Neutrophil (primary cell): ENCODE results near the gene RPL29.

Experiments used
- H3K27ac ChIP-seq: fragments of 200-600 bp; sonication (generic); 2 replicates; pipeline ENCODE4 v1.5.1; 2016; ENCODE audit warnings: mild to moderate bottlenecking, moderate library complexity
- H3K27me3 ChIP-seq: fragments of 200-600 bp; sonication (generic); 2 replicates; pipeline ENCODE4 v1.6.0; 2016; ENCODE audit warnings: mild to moderate bottlenecking
- H3K36me3 ChIP-seq: fragments of 200-600 bp; sonication (generic); 2 replicates; pipeline ENCODE4 v1.5.1; 2017
- H3K4me1 ChIP-seq, 2 experiments: fragments of 200-600 bp in 1 of 2; sonication (generic) in 1 of 2; 1 replicate in 1 of 2; 2 replicates in 1 of 2; pipeline versions ENCODE4 v1.5.1 to v1.6.1; 2013 to 2016; ENCODE audit warnings: low read depth in 1 of 2, low read length in 1 of 2, mild to moderate bottlenecking in 1 of 2, moderate library complexity in 1 of 2; ENCODE audit not compliant: control insufficient read depth in 1 of 2, insufficient read depth in 1 of 2
- H3K4me3 ChIP-seq, 2 experiments: fragments of 200-600 bp in 1 of 2; sonication (generic) in 1 of 2; 1 replicate in 1 of 2; 2 replicates in 1 of 2; pipeline ENCODE4 v1.5.1; 2013 to 2016; ENCODE audit warnings: low read depth in 1 of 2, low read length in 1 of 2, mild to moderate bottlenecking in 1 of 2, moderate library complexity in 1 of 2
- H3K9me3 ChIP-seq: fragments of 200-600 bp; sonication (generic); 2 replicates; pipeline ENCODE4 v1.5.1; 2016
- TF ChIP-seq, protein P1 (sequence below): fragments of 200-600 bp; sonication (generic); IDR thresholded peaks from 2 replicates; pipeline ENCODE4 v1.5.1; 2016; ENCODE audit warnings: antibody characterized with exemption

The RPL29 gene

DNA sequence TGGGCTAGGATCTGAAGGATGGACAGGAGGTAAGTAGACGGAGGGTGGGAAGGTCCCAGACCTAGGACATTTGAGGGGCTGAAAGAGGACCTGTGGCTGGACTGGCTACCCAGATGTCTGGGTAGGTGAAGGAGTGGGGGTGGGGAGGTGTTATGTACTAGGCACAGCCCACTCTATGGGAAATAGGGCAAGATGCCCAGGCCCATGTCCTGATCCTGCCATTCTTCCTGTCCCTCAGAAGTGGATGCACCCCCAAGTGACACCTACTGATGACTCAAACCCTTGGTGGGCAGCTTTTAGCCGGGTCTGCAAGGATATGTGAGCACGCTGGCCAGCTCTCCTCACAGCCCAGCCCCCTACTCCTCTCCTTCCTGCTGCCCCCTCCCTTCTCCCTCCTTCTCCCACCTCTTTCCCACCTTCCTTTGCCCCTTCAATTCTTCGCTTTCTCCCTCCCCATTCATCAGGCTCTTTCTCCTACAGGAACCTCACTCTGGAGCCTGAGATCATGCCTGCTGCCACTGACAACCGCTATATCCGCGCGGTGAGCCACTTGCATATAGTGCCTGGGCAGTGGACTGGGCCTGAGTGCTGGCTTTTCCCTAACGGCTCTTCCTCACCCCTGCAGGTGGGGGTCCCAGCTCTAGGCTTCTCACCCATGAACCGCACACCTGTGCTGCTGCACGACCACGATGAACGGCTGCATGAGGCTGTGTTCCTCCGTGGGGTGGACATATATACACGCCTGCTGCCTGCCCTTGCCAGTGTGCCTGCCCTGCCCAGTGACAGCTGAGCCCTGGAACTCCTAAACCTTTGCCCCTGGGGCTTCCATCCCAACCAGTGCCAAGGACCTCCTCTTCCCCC is 7.2 kb downstream of the RPL29 start:
- Histone ChIP-seq H3K9me3 (no peaks in the 10 kb centered on the region), H3K27ac (no peak overlapping the region), H3K4me3 (no peak overlapping the region), H3K27me3 (no peaks in the 10 kb centered on the region), H3K36me3 (peaks cover 10% of the 10 kb centered on the region), H3K4me1 (peaks cover 2 to 3% of the 10 kb centered on the region in 2 experiments)
- TF ChIP-seq, protein P1, sequence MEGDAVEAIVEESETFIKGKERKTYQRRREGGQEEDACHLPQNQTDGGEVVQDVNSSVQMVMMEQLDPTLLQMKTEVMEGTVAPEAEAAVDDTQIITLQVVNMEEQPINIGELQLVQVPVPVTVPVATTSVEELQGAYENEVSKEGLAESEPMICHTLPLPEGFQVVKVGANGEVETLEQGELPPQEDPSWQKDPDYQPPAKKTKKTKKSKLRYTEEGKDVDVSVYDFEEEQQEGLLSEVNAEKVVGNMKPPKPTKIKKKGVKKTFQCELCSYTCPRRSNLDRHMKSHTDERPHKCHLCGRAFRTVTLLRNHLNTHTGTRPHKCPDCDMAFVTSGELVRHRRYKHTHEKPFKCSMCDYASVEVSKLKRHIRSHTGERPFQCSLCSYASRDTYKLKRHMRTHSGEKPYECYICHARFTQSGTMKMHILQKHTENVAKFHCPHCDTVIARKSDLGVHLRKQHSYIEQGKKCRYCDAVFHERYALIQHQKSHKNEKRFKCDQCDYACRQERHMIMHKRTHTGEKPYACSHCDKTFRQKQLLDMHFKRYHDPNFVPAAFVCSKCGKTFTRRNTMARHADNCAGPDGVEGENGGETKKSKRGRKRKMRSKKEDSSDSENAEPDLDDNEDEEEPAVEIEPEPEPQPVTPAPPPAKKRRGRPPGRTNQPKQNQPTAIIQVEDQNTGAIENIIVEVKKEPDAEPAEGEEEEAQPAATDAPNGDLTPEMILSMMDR: no peak

DNA sequence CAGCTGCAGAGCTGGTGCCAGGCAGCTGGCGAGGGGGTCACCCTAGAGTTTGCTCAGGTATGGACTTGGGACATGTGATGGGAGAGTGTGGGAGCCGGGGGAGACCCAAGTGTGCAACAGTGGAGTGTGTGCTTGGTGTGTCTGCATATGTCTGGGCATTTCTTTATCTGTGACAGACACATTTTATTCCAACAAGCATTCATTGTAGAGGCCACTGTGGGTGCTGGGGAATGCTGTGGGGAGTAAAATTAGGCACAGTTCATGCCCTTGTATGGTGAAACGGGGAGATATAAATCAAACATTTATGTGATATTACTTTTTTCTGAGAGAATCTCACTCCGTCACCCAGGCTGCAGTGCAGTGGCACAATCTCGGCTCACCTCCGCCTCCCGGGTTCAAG is 8.1 kb downstream of the RPL29 start:
- Histone ChIP-seq H3K4me1 (peaks cover 11 to 13% of the 10 kb centered on the region in 2 experiments), H3K27ac (no peak overlapping the region), H3K36me3 (peaks cover 4% of the 10 kb centered on the region), H3K4me3 (no peak overlapping the region), H3K9me3 (no peaks in the 10 kb centered on the region), H3K27me3 (no peaks in the 10 kb centered on the region)
- TF ChIP-seq, protein P1: no peak

DNA sequence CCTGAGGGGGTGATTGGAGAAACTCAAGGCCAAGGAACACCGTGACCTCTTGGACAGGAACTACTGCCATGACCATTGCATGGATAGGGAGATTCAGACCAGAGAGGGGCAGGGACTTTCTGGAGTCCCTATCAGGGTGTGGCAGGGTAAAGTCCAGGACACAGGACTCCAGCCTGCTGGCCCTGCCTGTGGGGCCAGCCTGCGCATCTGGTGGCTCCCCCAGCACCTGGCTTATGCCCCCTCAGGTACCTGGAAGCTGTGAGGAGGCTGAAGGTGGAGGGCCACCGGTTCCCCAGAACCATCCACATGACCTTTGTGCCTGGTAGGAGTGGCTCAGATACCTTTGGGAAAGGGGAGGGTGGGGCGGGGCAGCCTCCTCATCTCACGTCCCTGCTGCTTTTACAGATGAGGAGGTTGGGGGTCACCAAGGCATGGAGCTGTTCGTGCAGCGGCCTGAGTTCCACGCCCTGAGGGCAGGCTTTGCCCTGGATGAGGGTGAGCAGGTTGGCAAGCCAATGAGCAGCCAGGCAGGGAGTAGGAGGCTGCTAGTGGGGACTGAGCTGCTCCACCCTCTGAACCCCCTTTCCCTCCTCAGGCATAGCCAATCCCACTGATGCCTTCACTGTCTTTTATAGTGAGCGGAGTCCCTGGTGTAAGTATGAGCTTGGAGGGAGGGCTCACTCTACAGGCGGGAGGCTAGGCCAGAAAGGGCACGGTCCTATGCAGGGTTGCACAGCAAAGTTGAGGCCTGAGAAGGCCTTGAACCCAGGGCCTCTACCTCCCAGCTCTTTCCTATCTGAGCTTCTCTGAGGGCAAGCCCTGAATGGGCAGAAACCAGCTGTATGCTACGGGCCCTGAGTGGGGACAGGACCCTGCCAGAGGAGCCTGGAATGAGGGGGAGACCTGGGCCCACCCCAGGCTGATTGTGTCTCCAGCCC is 9.4 kb downstream of the RPL29 start:
- Histone ChIP-seq H3K4me3 (no peak overlapping the region), H3K9me3 (no peaks in the 10 kb centered on the region)
- TF ChIP-seq, protein P1: no peak

DNA sequence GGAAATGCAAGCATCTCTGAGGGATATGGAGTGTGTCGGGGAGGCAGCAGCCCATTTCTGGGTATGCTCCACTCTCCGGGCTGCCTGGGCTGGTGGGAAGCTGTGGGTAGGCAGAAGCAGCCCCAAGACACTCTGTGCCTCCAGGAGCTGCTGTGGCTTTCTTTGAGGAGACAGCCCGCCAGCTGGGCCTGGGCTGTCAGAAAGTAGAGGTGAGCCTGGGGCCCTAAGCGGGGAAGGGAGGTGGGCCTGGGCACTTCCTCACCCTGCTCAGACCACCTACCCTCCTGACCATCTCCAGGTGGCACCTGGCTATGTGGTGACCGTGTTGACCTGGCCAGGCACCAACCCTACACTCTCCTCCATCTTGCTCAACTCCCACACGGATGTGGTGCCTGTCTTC is 10.6 kb downstream of the RPL29 start:
- no peaks in the 10 kb centered on the region for H3K9me3 ChIP-seq
- TF ChIP-seq, protein P1: no peak
- peaks cover 17 to 18% of the 10 kb centered on the region in 2 experiments for H3K4me1 ChIP-seq
- H3K27ac ChIP-seq: no peak overlapping the region
- no peak overlapping the region for H3K4me3 ChIP-seq
- no peaks in the 10 kb centered on the region for H3K36me3 ChIP-seq
- no peaks in the 10 kb centered on the region for H3K27me3 ChIP-seq

More for the DNA sequence above, 9.4 kb downstream of the RPL29 start:
- Histone ChIP-seq H3K4me1 (peaks cover 17 to 18% of the 10 kb centered on the region in 2 experiments), H3K36me3 (no peaks in the 10 kb centered on the region), H3K27ac (no peak overlapping the region), H3K27me3 (no peaks in the 10 kb centered on the region)

DNA sequence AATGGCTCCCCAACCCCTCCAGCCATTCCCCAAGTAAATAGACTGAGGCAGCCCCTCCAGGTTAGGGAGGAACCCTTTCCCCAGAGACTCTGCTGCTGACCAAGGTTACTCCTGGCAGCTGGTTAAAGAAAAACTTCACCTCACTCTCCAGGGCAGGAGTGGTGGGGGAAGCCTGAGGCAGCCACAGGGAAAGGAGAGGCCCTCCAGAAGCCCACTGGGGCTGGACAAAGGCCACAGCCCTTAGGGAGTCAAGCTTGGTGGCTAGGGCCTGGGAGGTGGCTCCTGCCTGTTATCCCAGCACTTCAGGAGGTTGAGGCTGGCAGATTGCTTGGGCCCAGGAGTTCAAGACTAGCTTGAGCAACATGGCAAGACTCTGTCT is 11.4 kb downstream of the RPL29 start:
- Histone ChIP-seq H3K9me3 (no peaks in the 10 kb centered on the region), H3K27me3 (no peaks in the 10 kb centered on the region), H3K4me3 (no peak overlapping the region), H3K27ac (no peak overlapping the region), H3K4me1 (peaks cover 17 to 18% of the 10 kb centered on the region in 2 experiments), H3K36me3 (no peaks in the 10 kb centered on the region)
- TF ChIP-seq, protein P1: no peak
